ENCODE results near the gene GP1BA.

The GP1BA gene

DNA sequence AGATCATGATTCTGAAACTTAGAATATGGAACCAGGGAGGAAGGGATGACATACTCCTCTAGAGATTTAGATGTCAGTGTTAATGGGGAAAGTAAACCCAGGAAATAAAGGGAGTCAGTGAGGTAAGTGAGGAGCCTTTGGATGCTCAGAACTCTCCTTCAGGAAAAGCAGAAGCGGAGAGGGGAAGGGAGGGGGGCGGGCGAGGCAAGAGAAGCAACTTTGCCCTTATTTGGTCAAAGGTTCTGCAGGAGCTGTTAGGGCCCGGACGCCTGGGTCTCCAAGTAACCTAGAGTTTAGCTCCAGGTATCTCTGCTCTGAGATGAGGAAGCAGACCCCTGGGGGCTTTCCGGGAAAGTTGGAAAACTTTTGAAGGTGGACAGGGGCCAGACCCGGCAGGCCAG lies 14.9 kb downstream of the GP1BA start:
- in situ Hi-C loops (cut with MboI; ENCODE audit: low sequenced_read_pairs) = no loop called here
- H3K4me1 ChIP-seq = peaks cover 18% of the 10 kb centered on the region

DNA sequence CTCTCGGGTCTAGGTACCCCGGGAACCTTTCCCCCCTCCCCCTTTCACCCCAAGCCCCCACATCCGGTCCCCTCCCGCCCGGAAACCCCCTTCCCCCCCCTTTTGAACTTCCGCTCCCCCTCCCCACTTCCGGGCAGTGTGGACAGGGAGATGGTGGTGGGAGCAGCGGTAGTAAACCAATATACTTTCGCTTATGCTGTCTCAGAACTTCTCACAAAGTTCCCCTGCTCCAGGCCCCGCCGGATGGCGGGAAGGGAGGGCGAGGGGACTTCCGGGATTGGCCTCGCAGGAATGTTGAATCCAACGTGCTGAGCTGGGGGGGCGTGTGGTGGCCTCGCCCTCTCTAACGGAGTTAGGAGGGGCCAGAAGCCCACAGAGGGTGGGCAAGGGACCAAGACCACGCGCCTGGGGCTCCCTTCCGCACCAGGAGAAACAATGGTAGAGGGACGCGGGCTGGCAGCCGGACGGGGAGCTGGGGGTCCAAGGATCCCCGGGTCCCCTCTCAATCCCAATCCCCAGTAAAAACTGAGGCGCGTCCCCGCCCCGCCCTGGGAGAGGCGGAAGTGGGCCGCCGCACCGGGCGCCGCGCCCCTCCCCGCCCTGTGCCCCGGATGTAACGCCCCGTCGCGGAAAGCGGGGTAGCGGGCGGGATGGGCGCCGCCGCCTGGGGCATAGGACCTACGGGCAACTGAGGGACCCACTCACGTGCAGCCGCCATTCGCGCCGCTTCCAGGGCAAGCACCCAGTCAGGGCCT lies 15.5 kb downstream of the GP1BA start:
- in situ Hi-C loops (cut with MboI; ENCODE audit: low sequenced_read_pairs) = no loop called here
- DNase-seq (ENCODE audit: low spot score in 2 of 2) = peak; percentile 46 to 74
- H3K4me1 ChIP-seq = peaks cover 18% of the 10 kb centered on the region
- H3K9me3 ChIP-seq = no peaks in the 10 kb centered on the region
- H3K36me3 ChIP-seq (replicated peaks) = peaks cover 54% of the 10 kb centered on the region
- H3K27me3 ChIP-seq (ENCODE audit: low read depth) = no peaks in the 10 kb centered on the region
- peak overlapping the region; percentile 98 for H3K4me3 ChIP-seq

More for the DNA sequence above, 14.9 kb downstream of the GP1BA start:
- peaks cover 57% of the 10 kb centered on the region for H3K36me3 ChIP-seq (replicated peaks)
- DNase-seq (ENCODE audit: low spot score in 2 of 2) = no peak
- no peaks in the 10 kb centered on the region for H3K27me3 ChIP-seq (ENCODE audit: low read depth)
- H3K9me3 ChIP-seq = no peaks in the 10 kb centered on the region
- peak overlapping the region; percentile 98 for H3K4me3 ChIP-seq

DNA sequence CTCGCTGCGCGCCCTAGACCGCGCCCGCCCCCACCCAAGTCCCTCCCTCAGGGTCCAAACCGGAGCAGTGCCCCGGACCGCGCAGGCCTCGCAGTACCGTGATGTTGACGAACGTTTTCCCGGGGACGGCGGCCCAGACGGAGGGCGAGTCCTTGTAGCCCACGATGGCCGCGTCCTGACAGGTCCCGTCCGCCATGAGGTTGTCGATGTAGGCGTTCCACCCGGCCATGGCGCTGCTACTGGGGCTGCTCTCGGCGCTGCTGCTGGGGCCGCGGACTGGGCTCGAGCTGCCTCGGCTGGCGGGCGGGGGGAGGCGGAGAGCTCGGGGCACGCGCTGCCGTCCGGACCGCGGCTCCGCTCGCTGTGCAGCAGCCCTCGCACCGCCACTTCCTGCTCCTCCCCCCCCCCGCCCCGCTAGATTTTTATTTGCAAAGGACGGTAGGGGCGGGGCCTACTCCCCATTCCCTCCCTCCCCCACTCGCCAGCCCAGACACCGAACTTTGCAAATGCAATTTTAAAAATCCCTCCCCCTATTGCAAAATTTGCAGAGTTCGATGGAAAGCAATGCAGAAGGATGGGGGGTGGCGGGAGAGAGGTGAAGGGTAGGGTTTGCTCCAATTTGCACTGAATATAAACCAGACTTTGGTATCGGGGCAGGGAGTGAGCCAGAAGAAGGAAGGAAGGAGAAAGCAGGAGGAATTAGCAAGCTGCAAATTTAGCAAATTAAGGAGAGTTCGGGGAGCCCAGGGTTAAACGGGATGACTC lies 16.3 kb downstream of the GP1BA start, which contains the start of gene PFN1:
Gene PFN1, minus strand, starts transcription at position 365 of the 765 bp plus-strand sequence. Its CDS starts 136 bp downstream, at position 229.
- Histone ChIP-seq H3K36me3 (replicated peaks) (peaks cover 47% of the 10 kb centered on the region), H3K27me3 (ENCODE audit: low read depth) (no peaks in the 10 kb centered on the region), H3K9me3 (no peaks in the 10 kb centered on the region), H3K4me1 (peaks cover 18% of the 10 kb centered on the region), H3K4me3 (peak within 1 kb of the TSS; percentile 98)
- in situ Hi-C loops (cut with MboI; ENCODE audit: low sequenced_read_pairs) = no loop called here
- DNase-seq (ENCODE audit: low spot score in 2 of 2) = peak; percentile 89 to 95

DNA sequence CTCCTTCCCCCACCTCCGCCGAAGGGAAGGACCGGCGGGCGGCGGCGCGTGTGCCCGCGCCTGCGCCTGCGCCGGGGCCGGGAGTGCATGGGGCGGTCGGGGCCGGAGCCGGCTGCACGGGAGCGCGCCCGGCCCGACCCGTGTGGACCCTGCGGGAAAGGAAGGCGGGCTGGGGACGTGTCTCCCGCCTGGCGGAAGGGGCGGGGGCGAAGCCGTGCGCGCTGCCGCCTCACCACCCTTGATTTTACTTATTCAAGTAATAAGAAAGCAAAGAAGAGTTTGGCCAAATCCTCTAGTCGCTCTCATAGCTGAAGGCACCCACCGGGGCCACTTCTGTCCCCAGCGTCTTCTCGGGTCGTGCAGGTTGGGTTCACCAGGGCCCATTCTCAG lies 16.8 kb downstream of the GP1BA start:
- no peaks in the 10 kb centered on the region for H3K27me3 ChIP-seq (ENCODE audit: low read depth)
- no peaks in the 10 kb centered on the region for H3K9me3 ChIP-seq
- in situ Hi-C loops (cut with MboI; ENCODE audit: low sequenced_read_pairs) = no loop called here
- peak; percentile 85 to 89 for DNase-seq (ENCODE audit: low spot score in 2 of 2)
- H3K4me3 ChIP-seq = peak overlapping the region; percentile 98
- H3K36me3 ChIP-seq (replicated peaks) = peaks cover 41% of the 10 kb centered on the region
- H3K4me1 ChIP-seq = peaks cover 18% of the 10 kb centered on the region

DNA sequence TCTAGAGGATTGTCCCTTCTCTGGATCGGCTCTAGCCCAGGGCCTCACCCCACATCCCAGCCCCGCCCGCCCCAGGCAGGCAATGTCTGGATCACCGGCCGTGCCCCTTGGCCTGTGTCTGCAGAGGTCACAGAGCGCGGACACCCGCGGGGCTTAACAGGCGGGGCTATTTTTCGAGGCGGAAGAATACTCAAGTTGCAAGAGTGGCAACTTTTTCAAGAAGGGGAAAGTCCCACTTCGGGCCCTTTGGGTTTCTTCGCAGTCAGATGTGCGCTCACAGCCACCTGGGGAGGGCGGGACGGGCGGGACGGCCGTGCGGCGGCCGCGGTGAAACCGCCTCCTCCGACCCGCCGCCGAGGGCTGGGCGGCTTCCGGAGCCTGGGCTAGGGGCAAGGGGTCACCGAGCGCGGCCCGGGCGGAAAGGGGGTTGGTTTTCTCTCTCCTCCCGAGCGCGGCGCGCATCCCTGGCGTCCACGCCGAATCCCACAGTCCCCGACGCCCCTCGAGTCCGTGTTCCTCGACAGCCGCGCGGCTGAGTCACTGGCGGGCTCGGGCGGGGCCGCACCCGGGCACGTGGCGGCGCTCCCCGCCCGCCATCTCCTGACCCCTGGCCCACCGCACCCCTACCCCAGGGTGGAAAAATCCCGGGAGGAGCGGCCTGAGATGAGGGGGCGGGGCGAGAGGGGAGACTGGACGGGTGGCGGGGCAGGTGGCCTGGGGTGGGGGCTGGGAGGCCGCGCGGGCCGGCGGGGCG lies 17.4 kb downstream of the GP1BA start:
- in situ Hi-C loops (cut with MboI; ENCODE audit: low sequenced_read_pairs) = no loop called here
- peak overlapping the region; percentile 98 for H3K4me3 ChIP-seq
- peaks cover 35% of the 10 kb centered on the region for H3K36me3 ChIP-seq (replicated peaks)
- peak; percentile 50 to 90 for DNase-seq (ENCODE audit: low spot score in 2 of 2)
- H3K9me3 ChIP-seq = no peaks in the 10 kb centered on the region
- H3K27me3 ChIP-seq (ENCODE audit: low read depth) = no peaks in the 10 kb centered on the region
- peaks cover 18% of the 10 kb centered on the region for H3K4me1 ChIP-seq

DNA sequence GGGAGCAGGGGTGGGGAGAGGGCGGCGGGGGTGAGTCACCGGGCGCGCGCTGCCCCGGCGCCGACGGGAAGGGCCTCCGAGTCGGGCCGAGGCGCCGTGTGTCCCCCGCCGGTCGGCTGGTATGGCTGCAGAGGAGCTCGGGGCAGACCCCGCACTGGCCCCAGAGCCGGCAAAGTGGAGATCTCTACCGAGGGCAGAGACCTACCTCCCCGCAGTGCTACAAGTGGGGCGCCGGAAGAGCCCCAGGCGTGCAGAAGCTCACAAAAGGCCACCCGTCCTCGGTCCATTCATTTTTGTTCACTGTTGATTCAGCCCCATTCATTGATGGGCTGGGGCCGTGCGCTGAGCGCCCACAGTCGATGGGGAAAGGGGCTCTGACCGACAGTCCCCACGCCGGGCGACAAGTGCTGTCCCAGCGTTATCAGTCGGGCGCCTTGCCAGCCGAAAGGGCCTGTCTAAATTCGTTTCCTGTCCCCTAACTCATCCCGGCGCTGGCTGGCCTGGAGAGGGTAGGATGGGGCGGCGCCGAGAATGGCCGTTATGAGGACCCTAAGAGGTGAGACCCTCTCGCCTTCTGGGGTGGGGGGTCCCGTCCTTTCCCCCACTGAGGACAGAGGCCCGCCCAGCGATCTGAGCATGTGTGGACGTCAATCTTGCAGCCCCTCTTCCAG lies 18.1 kb downstream of the GP1BA start:
- peaks cover 18% of the 10 kb centered on the region for H3K4me1 ChIP-seq
- no peaks in the 10 kb centered on the region for H3K27me3 ChIP-seq (ENCODE audit: low read depth)
- in situ Hi-C loops (cut with MboI; ENCODE audit: low sequenced_read_pairs) = no loop called here
- peak overlapping the region; percentile 98 for H3K4me3 ChIP-seq
- DNase-seq (ENCODE audit: low spot score in 2 of 2) = peak in 1 of 2 experiments; percentile 68
- peaks cover 28% of the 10 kb centered on the region for H3K36me3 ChIP-seq (replicated peaks)
- no peaks in the 10 kb centered on the region for H3K9me3 ChIP-seq

DNA sequence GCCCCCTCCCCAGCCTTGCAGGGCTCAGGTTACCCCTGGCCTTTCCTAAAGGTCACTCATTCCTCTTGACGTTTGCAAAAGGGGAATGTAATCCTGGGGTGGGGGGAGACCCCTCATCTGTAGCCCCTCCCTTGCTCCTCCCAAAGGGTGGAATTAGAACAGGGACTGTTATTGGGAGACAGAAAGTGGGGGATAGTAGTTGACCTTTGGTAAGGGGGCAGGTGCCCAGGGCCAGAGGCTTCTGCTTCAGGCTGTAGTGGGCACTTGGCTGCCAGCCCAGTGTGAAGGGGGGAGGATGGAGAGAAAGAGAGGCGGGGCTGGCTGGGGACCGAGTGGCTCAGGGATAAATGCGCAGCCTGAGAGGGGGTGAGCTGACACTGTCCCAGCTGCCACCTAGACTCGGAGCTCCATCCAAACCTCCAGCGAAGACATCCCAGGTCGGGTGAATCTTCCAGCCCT lies 18.7 kb downstream of the GP1BA start, which contains the start of gene ENO3:
Gene ENO3, plus strand, starts transcription at position 374 of the 459 bp plus-strand sequence. CDS start 711 bp downstream, outside the sequence.
- H3K27me3 ChIP-seq (ENCODE audit: low read depth) = no peaks in the 10 kb centered on the region
- DNase-seq (ENCODE audit: low spot score in 2 of 2) = peak in 1 of 2 experiments; percentile 63
- H3K36me3 ChIP-seq (replicated peaks) = peaks cover 22% of the 10 kb centered on the region
- H3K4me3 ChIP-seq = peak within 1 kb of the TSS; percentile 98
- in situ Hi-C loops (cut with MboI; ENCODE audit: low sequenced_read_pairs) = no loop called here
- peaks cover 18% of the 10 kb centered on the region for H3K4me1 ChIP-seq
- no peaks in the 10 kb centered on the region for H3K9me3 ChIP-seq

DNA sequence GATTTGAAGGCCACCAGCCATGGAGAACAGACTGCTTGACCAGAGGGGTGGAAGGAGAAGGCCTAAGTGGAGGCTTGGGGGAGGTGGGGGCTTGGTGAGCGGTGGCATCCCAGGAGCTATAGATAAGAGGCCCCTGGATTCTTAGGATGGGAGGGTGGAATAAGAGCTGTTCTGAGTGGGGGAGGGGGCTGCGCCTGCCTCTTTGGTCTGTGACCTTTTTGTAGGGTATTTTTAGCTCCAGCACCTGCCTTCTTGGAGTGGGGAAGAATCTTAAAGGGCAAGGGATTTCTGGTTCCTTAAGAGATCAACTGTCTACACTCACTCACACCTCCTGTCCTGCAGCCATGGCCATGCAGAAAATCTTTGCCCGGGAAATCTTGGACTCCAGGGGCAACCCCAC lies 19.4 kb downstream of the GP1BA start:
- Histone ChIP-seq H3K27me3 (ENCODE audit: low read depth) (no peaks in the 10 kb centered on the region), H3K4me1 (peaks cover 18% of the 10 kb centered on the region), H3K4me3 (no peak overlapping the region), H3K9me3 (no peaks in the 10 kb centered on the region), H3K36me3 (replicated peaks) (peaks cover 15% of the 10 kb centered on the region)
- no peak for DNase-seq (ENCODE audit: low spot score in 2 of 2)
- in situ Hi-C loops (cut with MboI; ENCODE audit: low sequenced_read_pairs) = no loop called here

DNA sequence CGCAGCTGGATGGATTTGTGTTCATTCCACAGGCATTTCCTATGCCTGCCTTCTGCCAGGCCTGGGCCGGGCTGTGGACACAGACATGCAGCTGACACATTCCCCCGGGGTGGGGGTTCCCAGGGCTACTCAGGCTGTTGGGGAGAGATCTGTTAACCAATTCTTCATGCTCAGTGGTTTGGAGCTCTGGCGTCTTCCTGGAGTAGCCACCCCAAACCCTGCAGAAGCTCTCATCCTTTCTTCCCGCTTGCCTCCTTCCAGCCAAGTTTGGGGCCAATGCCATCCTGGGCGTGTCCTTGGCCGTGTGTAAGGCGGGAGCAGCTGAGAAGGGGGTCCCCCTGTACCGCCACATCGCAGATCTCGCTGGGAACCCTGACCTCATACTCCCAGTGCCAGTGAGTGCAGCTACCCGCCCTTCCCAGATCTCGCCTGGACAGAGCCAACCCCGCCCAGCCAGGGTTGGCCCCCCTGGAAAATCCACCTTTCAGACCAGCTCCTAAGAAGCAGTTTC lies 21.4 kb downstream of the GP1BA start:
- Histone ChIP-seq H3K27me3 (ENCODE audit: low read depth) (no peaks in the 10 kb centered on the region), H3K4me3 (no peak overlapping the region), H3K9me3 (no peaks in the 10 kb centered on the region), H3K36me3 (replicated peaks) (no peaks in the 10 kb centered on the region; the same call in 1 of the 2 replicates), H3K4me1 (peaks cover 18% of the 10 kb centered on the region)
- in situ Hi-C loops (cut with MboI; ENCODE audit: low sequenced_read_pairs) = no loop called here
- no peak for DNase-seq (ENCODE audit: low spot score in 2 of 2)

DNA sequence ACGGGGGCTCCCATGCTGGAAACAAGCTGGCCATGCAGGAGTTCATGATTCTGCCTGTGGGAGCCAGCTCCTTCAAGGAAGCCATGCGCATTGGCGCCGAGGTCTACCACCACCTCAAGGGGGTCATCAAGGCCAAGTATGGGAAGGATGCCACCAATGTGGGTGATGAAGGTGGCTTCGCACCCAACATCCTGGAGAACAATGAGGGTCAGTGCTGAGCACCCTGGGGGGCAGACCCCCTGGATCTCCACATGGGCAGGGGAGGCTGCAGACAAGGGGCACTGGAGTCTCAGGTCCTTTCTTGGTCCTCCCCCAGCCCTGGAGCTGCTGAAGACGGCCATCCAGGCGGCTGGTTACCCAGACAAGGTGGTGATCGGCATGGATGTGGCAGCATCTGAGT lies 23.0 kb downstream of the GP1BA start:
- Histone ChIP-seq H3K9me3 (no peaks in the 10 kb centered on the region), H3K27me3 (ENCODE audit: low read depth) (no peaks in the 10 kb centered on the region), H3K4me1 (peaks cover 14% of the 10 kb centered on the region), H3K4me3 (no peak overlapping the region), H3K36me3 (replicated peaks) (peaks cover 6% of the 10 kb centered on the region)
- no peak for DNase-seq (ENCODE audit: low spot score in 2 of 2)
- in situ Hi-C loops (cut with MboI; ENCODE audit: low sequenced_read_pairs) = no loop called here

DNA sequence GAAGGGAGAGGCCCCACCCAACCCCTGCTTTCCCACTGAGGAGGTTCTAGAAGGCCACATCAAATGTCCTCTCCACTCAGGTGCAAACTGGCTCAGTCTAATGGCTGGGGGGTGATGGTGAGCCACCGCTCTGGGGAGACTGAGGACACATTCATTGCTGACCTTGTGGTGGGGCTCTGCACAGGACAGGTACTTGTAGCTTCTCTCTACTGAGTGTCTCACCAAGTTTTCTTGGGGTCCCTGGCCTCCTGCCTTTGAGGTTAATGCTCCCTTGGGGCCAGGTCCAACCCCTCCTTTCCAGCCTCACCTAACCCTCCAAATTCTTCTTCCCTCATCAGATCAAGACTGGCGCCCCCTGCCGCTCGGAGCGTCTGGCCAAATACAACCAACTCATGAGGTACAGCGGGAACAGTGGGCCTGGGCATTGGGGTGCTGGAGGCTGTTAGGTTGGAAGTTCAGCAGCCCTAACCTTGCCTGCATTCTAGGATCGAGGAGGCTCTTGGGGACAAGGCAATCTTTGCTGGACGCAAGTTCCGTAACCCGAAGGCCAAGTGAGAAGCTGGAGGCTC lies 24.5 kb downstream of the GP1BA start:
- Histone ChIP-seq H3K4me3 (no peak overlapping the region), H3K27me3 (ENCODE audit: low read depth) (no peaks in the 10 kb centered on the region), H3K9me3 (no peaks in the 10 kb centered on the region), H3K36me3 (replicated peaks) (peaks cover 6% of the 10 kb centered on the region), H3K4me1 (no peaks in the 10 kb centered on the region)
- in situ Hi-C loops (cut with MboI; ENCODE audit: low sequenced_read_pairs) = no loop called here
- no peak for DNase-seq (ENCODE audit: low spot score in 2 of 2)

DNA sequence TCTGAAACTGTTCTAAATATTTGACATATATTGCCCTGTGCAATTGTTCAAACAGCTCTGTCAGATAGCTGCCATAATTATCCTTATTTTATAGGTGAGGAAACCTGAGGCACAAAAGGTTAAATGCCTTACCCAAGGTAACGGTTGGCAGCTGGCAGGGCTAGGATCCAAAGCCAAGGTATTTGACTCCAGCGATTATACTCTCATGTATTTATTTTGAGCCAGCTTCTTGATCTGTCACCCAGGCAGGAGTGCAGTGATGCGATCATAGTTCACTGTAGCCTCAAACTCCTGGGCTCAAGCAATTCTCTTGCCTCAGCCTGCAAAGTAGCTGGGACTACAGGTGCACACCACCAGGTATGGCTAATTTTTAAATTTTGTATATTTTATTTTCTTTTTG lies 26.0 kb downstream of the GP1BA start:
- H3K4me1 ChIP-seq = no peaks in the 10 kb centered on the region
- in situ Hi-C loops (cut with MboI; ENCODE audit: low sequenced_read_pairs) = no loop called here
- H3K36me3 ChIP-seq (replicated peaks) = peaks cover 6% of the 10 kb centered on the region
- no peak overlapping the region for H3K4me3 ChIP-seq
- no peak for DNase-seq (ENCODE audit: low spot score in 2 of 2)
- H3K27me3 ChIP-seq (ENCODE audit: low read depth) = no peaks in the 10 kb centered on the region
- no peaks in the 10 kb centered on the region for H3K9me3 ChIP-seq

Measured in HAP-1 (cell line).